H1 (cell line): ENCODE measurements around the gene DOHH. TPM values are rescaled to one million over a fixed set of nuclear protein-coding genes. Genes with fewer than 3 reads are reported as not detected.

Experiments
- ATF3 ChIP-seq: IDR thresholded peaks from 2 replicates; pipeline ENCODE4 v1.6.1; 2011; ENCODE audit warnings: low read depth, mild to moderate bottlenecking, low read length; ENCODE audit not compliant: insufficient read depth
- CBX8 ChIP-seq: fragments of 300-800, 300-1000 bp; sonication (generic); IDR thresholded peaks from 2 replicates; pipeline ENCODE4 v1.7.1; 2016; ENCODE audit warnings: low read depth, low read length, borderline replicate concordance
- CHD7 ChIP-seq: fragments of 300-600 bp; sonication (generic); IDR thresholded peaks from 2 replicates; pipeline ENCODE4 v1.7.1; 2012; ENCODE audit warnings: low read length, moderate library complexity, mild to moderate bottlenecking, inconsistent platforms; ENCODE audit not compliant: insufficient replicate concordance
- CREB1 ChIP-seq: IDR thresholded peaks from 2 replicates; pipeline ENCODE4 v1.6.1; 2012; ENCODE audit warnings: inconsistent platforms
- EZH2 ChIP-seq: fragments of 200-600 bp; sonication (generic); IDR thresholded peaks from 2 replicates; pipeline ENCODE4 v1.7.1; 2012; ENCODE audit warnings: low read depth, mild to moderate bottlenecking, moderate library complexity, low read length, inconsistent platforms; ENCODE audit not compliant: severe bottlenecking
- FOSL1 ChIP-seq: IDR thresholded peaks from 2 replicates; pipeline ENCODE4 v1.6.1; 2011; ENCODE audit warnings: mild to moderate bottlenecking, low read depth, low read length, moderate library complexity; ENCODE audit not compliant: insufficient read depth
- NRF1 ChIP-seq: IDR thresholded peaks from 2 replicates; pipeline ENCODE4 v1.6.1; 2011; ENCODE audit warnings: mild to moderate bottlenecking, low read depth, low read length, improper control_type of control experiment
- TBP ChIP-seq: IDR thresholded peaks from 2 replicates; pipeline ENCODE4 v1.6.1; 2011; ENCODE audit warnings: low read depth, low read length, improper control_type of control experiment
- TEAD4 ChIP-seq: IDR thresholded peaks from 2 replicates; pipeline ENCODE4 v1.6.1; 2012; ENCODE audit warnings: low read depth, low read length, inconsistent platforms, mixed read lengths
- USF2 ChIP-seq: IDR thresholded peaks from 2 replicates; pipeline ENCODE4 v1.6.1; 2011; ENCODE audit warnings: low read length, improper control_type of control experiment
- polyA plus RNA-seq, 7 experiments: library from polyadenylated mRNA; depleted of rRNA in 3 of 7; stranded (reverse) in 5 of 7; unstranded in 2 of 7; fragments of >200 nt in 5 of 7; fragments of 200-250 nt in 2 of 7; gene quantifications; 1 replicate in 5 of 7; 2 replicates in 1 of 7; 4 replicates in 1 of 7; pipeline versions ENCODE4 v1.2.1 to v1.2.3, GENCODE V29; 2011 to 2013; ENCODE audit warnings: missing spikeins in 2 of 7, mixed read lengths in 2 of 7
- total RNA-seq: library from RNA; stranded (reverse); fragmentation: NEBNext Ultra II Directional; extraction: Animal tissue kit (Norgen Biotek cat#: 25700); gene quantifications from 2 replicates; pipeline ENCODE4 v1.2.1, GENCODE V29; 2021

The DOHH gene
- total and polyA plus RNA-seq, 2 of the 8 experiments (the other 6 are each of a cell fraction or from before 2014, with no cell fraction given) = 7.3 to 17.7 TPM

GRCh38 chr19:3524904-3525451 is 24.5 kb upstream of the DOHH start (continued):
- TF ChIP-seq NRF1 = no peak
- TF ChIP-seq USF2 = no peak
- TF ChIP-seq EZH2 = no peak
- TF ChIP-seq TBP = no peak
- no peak for TF ChIP-seq FOSL1
- TF ChIP-seq ATF3 = no peak
- TF ChIP-seq CBX8 = no peak
- no peak for TF ChIP-seq TEAD4
- TF ChIP-seq CHD7 = no peak
- no peak for TF ChIP-seq CREB1
